GM19035 (cell line): Measurements from ENCODE around the gene FAM151A.
"Not testable (repeated sequence)": the region's sequence is repeated elsewhere in the genome, so short reads cannot be mapped to it uniquely, and the experiment has no call there.

Experiments
- ATAC-seq: cut with Tn5 transposase; IDR thresholded peaks from one replicate; pipeline ENCODE4 v1.9.1; 2021; ENCODE audit not compliant: unreplicated experiment

The FAM151A gene

GRCh38 chr1:54636461-54637446 lies 13.4 kb upstream of the FAM151A start:
- not testable (repeated sequence) for ATAC-seq

- ATAC-seq, result not testable (repeated sequence)
Observed at GRCh38 chr1:54635804-54636203, 12.5 kb upstream of the FAM151A start.

- ATAC-seq, result no peak
Observed at GRCh38 chr1:54627196-54627595, 3.9 kb upstream of the FAM151A start.

- no peak for ATAC-seq
Observed at GRCh38 chr1:54624466-54625464, 1.4 kb upstream of the FAM151A start.

- ATAC-seq, result no peak
Observed at GRCh38 chr1:54619749-54620148, 3.6 kb downstream of the FAM151A start.

GRCh38 chr1:54615531-54616279 lies 7.6 kb downstream of the FAM151A start:
- no peak for ATAC-seq

GRCh38 chr1:54614563-54614962 lies 8.8 kb downstream of the FAM151A start:
- ATAC-seq, result no peak

GRCh38 chr1:54614024-54614423 lies 9.3 kb downstream of the FAM151A start:
- no peak for ATAC-seq

- no peak for ATAC-seq
Observed at GRCh38 chr1:54611621-54612020, 11.7 kb downstream of the FAM151A start.

GRCh38 chr1:54610601-54611580 lies 12.4 kb downstream of the FAM151A start:
- no peak for ATAC-seq

- no peak for ATAC-seq
Observed at GRCh38 chr1:54610048-54610447, 13.3 kb downstream of the FAM151A start.

GRCh38 chr1:54609301-54609921 lies 13.9 kb downstream of the FAM151A start:
- no peak for ATAC-seq

- ATAC-seq, result no peak
Observed at GRCh38 chr1:54608566-54609230, 14.6 kb downstream of the FAM151A start.

- no peak for ATAC-seq
Observed at GRCh38 chr1:54607821-54608565, 15.3 kb downstream of the FAM151A start.

- ATAC-seq, result no peak
Observed at GRCh38 chr1:54606990-54607325, 16.4 kb downstream of the FAM151A start.

GRCh38 chr1:54606096-54606989 lies 17.0 kb downstream of the FAM151A start:
- ATAC-seq, result no peak
